HepG2 (cell line): Measurements from ENCODE around the gene MPP3. TPM values are rescaled to one million over a fixed set of nuclear protein-coding genes. Genes with fewer than 3 reads are reported as not detected.
A peak's percentile ranks its signal among the peaks of the same experiment; 100 is the strongest.

Source experiments
- ATAC-seq: fragments of 200-7000 bp; cut with Tn5 transposase; 3 replicates; pipeline ENCODE4 v1.9.1; 2020; ENCODE audit warnings: mild to moderate bottlenecking, moderate library complexity
- BruUV-seq: library from RNA; stranded (reverse); fragments of 400-500 nt; replicated peaks from 2 replicates; lab custom pipeline; 2021; lab: Mats Ljungman, UMichigan
- CTCF ChIA-PET: fragments of 300-600 bp; formaldehyde crosslinking; extraction: SDS; loops from one replicate; lab custom pipeline; 2021; ENCODE audit warnings: low total read pairs, inconsistent platforms, low intra/inter-chr PET ratio; lab: Yijun Ruan, JAX
- POLR2A ChIA-PET: fragments of 350-600 bp; sonication (Branson Sonifier 250); formaldehyde crosslinking; loops from one replicate; lab custom pipeline; 2020; ENCODE audit warnings: antibody characterized with exemption, inconsistent platforms; lab: Yijun Ruan, JAX
- DNase-seq: peaks from one replicate; pipeline ENCODE4 v3.0.0-alpha.2; 2015; ENCODE audit warnings: low spot score
- FAIRE-seq: peaks from 3 replicates; lab custom pipeline; 2011; peaks lifted over from hg19 to GRCh38; lab: Jason Lieb, UNC
- H2AFZ ChIP-seq: one replicate; pipeline ENCODE4 v1.6.1; 2011; ENCODE audit warnings: low read length, inconsistent platforms
- H3K27ac ChIP-seq: fragments of 300-600 bp; 3 replicates; pipeline ENCODE4 v1.8.0; 2011; ENCODE audit warnings: mixed run types, mild to moderate bottlenecking, mixed read lengths, low read length, inconsistent platforms; ENCODE audit not compliant: insufficient read depth; ENCODE audit errors: extremely low read length
- H3K27me3 ChIP-seq, 2 experiments: fragments of 200-600 bp in 1 of 2; 2 replicates in 1 of 2; 3 replicates in 1 of 2; pipeline versions ENCODE4 v1.6.0 to v1.8.0; 2011; ENCODE audit warnings: low read length in 2 of 2, mild to moderate bottlenecking in 2 of 2, moderate library complexity in 2 of 2, inconsistent platforms in 1 of 2; ENCODE audit not compliant: insufficient read depth in 2 of 2, control insufficient read depth in 1 of 2
- H3K36me3 ChIP-seq, 2 experiments: fragments of 200-600 bp in 1 of 2; replicated peaks in 1 of 2; 2 replicates in 1 of 2; 3 replicates in 1 of 2; pipeline versions ENCODE4 v1.5.1 to v1.8.0; 2011; ENCODE audit warnings: low read length in 2 of 2, inconsistent platforms in 1 of 2; ENCODE audit not compliant: insufficient read depth in 2 of 2, control insufficient read depth in 1 of 2
- H3K4me1 ChIP-seq: 2 replicates; pipeline ENCODE4 v1.5.1; 2012; ENCODE audit warnings: low read length, inconsistent platforms; ENCODE audit not compliant: insufficient read depth
- H3K4me2 ChIP-seq: 2 replicates; pipeline ENCODE4 v1.6.0; 2011; ENCODE audit warnings: low read depth, low read length, inconsistent platforms
- H3K4me3 ChIP-seq, 3 experiments: fragments of 200-600 bp in 1 of 3; sonication (generic), shearing (Covaris generic) in 1 of 3; replicated peaks in 1 of 3; 2 replicates each; pipeline ENCODE4 v1.5.1; 2011 to 2016; ENCODE audit warnings: low read length in 3 of 3, inconsistent platforms in 2 of 3, low read depth in 2 of 3, mild to moderate bottlenecking in 2 of 3, control low read depth in 1 of 3, mixed read lengths in 1 of 3; ENCODE audit not compliant: insufficient read depth in 1 of 3
- H3K79me2 ChIP-seq: one replicate; pipeline ENCODE4 v1.6.1; 2011; ENCODE audit warnings: low read length, inconsistent platforms; ENCODE audit not compliant: insufficient read depth
- H3K9ac ChIP-seq: 2 replicates; pipeline ENCODE4 v1.6.0; 2011; ENCODE audit warnings: mild to moderate bottlenecking, low read depth, low read length, inconsistent platforms; ENCODE audit not compliant: insufficient read depth
- H3K9me3 ChIP-seq: 2 replicates; pipeline ENCODE4 v1.5.1; 2012; ENCODE audit warnings: mild to moderate bottlenecking, low read length
- H4K20me1 ChIP-seq: 2 replicates; pipeline ENCODE4 v1.6.0; 2011; ENCODE audit warnings: inconsistent platforms, mild to moderate bottlenecking, low read length, moderate library complexity; ENCODE audit not compliant: insufficient read depth
- ATF7 ChIP-seq, 2 experiments: fragments of 450-650 bp in 1 of 2; sonication (generic) in 1 of 2; formaldehyde crosslinking in 1 of 2; IDR thresholded peaks; 2 replicates each; pipeline versions ENCODE4 v1.4.0 to v1.6.1; 2016 to 2020; ENCODE audit warnings: antibody characterized with exemption in 1 of 2, mild to moderate bottlenecking in 1 of 2, missing genetic modification reagents in 1 of 2
- GATAD1 ChIP-seq: IDR thresholded peaks from 2 replicates; pipeline ENCODE4 v1.6.1; 2016; ENCODE audit warnings: missing genetic modification reagents, missing compliant biosample characterization
- HES4 ChIP-seq: sonication (generic); formaldehyde crosslinking; IDR thresholded peaks from 2 replicates; pipeline ENCODE4 v1.9.0; 2021; ENCODE audit warnings: mild to moderate bottlenecking, missing genetic modification reagents, borderline replicate concordance
- TAF15 ChIP-seq: fragments of 200-400 bp; formaldehyde crosslinking; IDR thresholded peaks from one replicate; pipeline ENCODE4 v1.6.1; 2018; ENCODE audit warnings: mild to moderate bottlenecking, low read depth, low read length; ENCODE audit not compliant: poor library complexity, severe bottlenecking
- ZBTB1 ChIP-seq: sonication (generic); formaldehyde crosslinking; IDR thresholded peaks from 2 replicates; pipeline ENCODE4 v1.4.0; 2020; ENCODE audit warnings: missing genetic modification reagents, borderline replicate concordance
- ZBTB38 ChIP-seq: sonication (generic); formaldehyde crosslinking; IDR thresholded peaks from 2 replicates; pipeline ENCODE4 v1.5.1; 2020; ENCODE audit warnings: mild to moderate bottlenecking, missing genetic modification reagents
- ZXDC ChIP-seq: sonication (generic); formaldehyde crosslinking; IDR thresholded peaks from 2 replicates; pipeline ENCODE4 v1.5.0; 2020; ENCODE audit warnings: mild to moderate bottlenecking, missing genetic modification reagents
- WGBS: methylation state at CpG from one replicate; pipeline ENCODE4 v1.1.6; 2017; ENCODE audit warnings: low lambda C conversion rate; 5-methylcytosine and 5-hydroxymethylcytosine counted together
- in situ Hi-C: cut with HindIII; loops from 2 replicates; pipeline ENCODE4 v1.10.0; 2017; ENCODE audit warnings: low pct_unique_long_range_greater_than_20kb; ENCODE audit not compliant: extremely low pct_ligation_motif_present
- intact Hi-C: fragments of 100-400 bp; cut with micrococcal nuclease; formaldehyde crosslinking; loops from one replicate; pipeline ENCODE4 v1.10.0; 2022; ENCODE audit not compliant: unreplicated experiment
- polyA plus RNA-seq, 8 experiments: library from polyadenylated mRNA; depleted of rRNA in 3 of 8; stranded (reverse) in 7 of 8; unstranded in 1 of 8; fragments of >200 nt; fragmentation: Illumina TruSeq in 4 of 8; extraction: Trizol in 4 of 8; gene quantifications; 2 replicates each; pipeline versions ENCODE4 v1.2.1 to v1.2.3, GENCODE V29; 2011 to 2016; ENCODE audit warnings: low read depth in 4 of 8, missing spikeins in 1 of 8, mixed read lengths in 1 of 8; ENCODE audit not compliant: insufficient read depth in 1 of 8
- total RNA-seq, 5 experiments: library from RNA; depleted of rRNA; stranded (reverse); fragments of >200 nt; fragmentation: Illumina TruSeq; extraction: Trizol; gene quantifications; 2 replicates each; pipeline ENCODE4 v1.2.3, GENCODE V29; 2016; ENCODE audit warnings: low read depth in 1 of 5

Gene MPP3
- total and polyA plus RNA-seq, 2 of the 13 experiments (the other 11 are each of a cell fraction or from before 2014, with no cell fraction given), result 0.91 to 1.8 TPM

- CTCF ChIA-PET, result no interaction called here
- Histone ChIP-seq H4K20me1 (no peaks in the 10 kb centered on the region; the same call in 1 of the 2 replicates), H3K4me3 (no peak overlapping the region), H3K9me3 (no peaks in the 10 kb centered on the region), H3K36me3 (no peaks in the 10 kb centered on the region), H3K79me2 (no peaks in the 10 kb centered on the region), H3K9ac (no peak overlapping the region), H2AFZ (no peak overlapping the region), H3K27ac (no peak overlapping the region), H3K4me1 (peaks cover 8% of the 10 kb centered on the region), H3K27me3 (peaks cover 0 to 16% of the 10 kb centered on the region in 2 experiments; a peak in 2 of 5 replicates), H3K4me2 (no peak overlapping the region)
- no peak for FAIRE-seq
- POLR2A ChIA-PET, result no interaction called here
- peak; percentile 35; the same call in 1 of the 2 replicates for TF ChIP-seq ATF7 (IDR thresholded peaks at IDR 0.05)
- no peak for TF ChIP-seq ATF7 (CRISPR knock-in tag; IDR thresholded peaks at IDR 0.05)
- TF ChIP-seq GATAD1, result no peak
- TF ChIP-seq ZBTB38 (CRISPR knock-in tag), result no peak
- TF ChIP-seq TAF15, result no peak
- WGBS, result 72% methylated on average over 24 of the region's 27 CpGs
- no peak for ATAC-seq
- no TSS peak for BruUV-seq
- in situ Hi-C loops (no loop called here), intact Hi-C loops (no loop called here)
- DNase-seq, result no peak
Observed at GRCh38 chr17:43881758-43882505, 49.0 kb upstream of the MPP3 start.

GRCh38 chr17:43881181-43881580 is 48.2 kb upstream of the MPP3 start:
- Histone ChIP-seq H3K79me2 (no peaks in the 10 kb centered on the region), H3K36me3 (no peaks in the 10 kb centered on the region), H2AFZ (no peak overlapping the region), H3K9me3 (no peaks in the 10 kb centered on the region), H3K4me3 (no peak overlapping the region), H3K4me1 (peaks cover 8% of the 10 kb centered on the region), H3K27me3 (peaks cover 0 to 16% of the 10 kb centered on the region in 2 experiments; a peak in 2 of 5 replicates), H4K20me1 (no peaks in the 10 kb centered on the region; the same call in 1 of the 2 replicates), H3K27ac (no peak overlapping the region), H3K4me2 (no peak overlapping the region), H3K9ac (no peak overlapping the region)
- ChIA-PET CTCF (no interaction called here), POLR2A (no interaction called here)
- no TSS peak for BruUV-seq
- WGBS, result 49% methylated on average over 12 of the region's 12 CpGs
- no peak for DNase-seq
- ATAC-seq, result no peak
- 0 out of 2 replicates have a peak, but pooled peaks have one; percentile 28 for TF ChIP-seq HES4 (CRISPR knock-in tag)
- TF ChIP-seq ZXDC (CRISPR knock-in tag), result no peak
- no peak for TF ChIP-seq ZBTB1 (CRISPR knock-in tag)
- TF ChIP-seq, all 625 proteins: peak for 1
- intact Hi-C loops (no loop called here), in situ Hi-C loops (no loop called here)
- no peak for FAIRE-seq
